SU-DHL-6 (cell line): ENCODE data around the gene RPS6KA3.
"Not testable (repeated sequence)": the region's sequence is repeated elsewhere in the genome, so short reads cannot be mapped to it uniquely, and the experiment has no call there.

Source experiments
- H2AFZ ChIP-seq: fragments of 200-600 bp; sonication (generic); 2 replicates; pipeline ENCODE4 v1.6.1; 2014; ENCODE audit warnings: low read depth, mild to moderate bottlenecking, moderate library complexity, mixed read lengths, antibody characterized with exemption, low read length; ENCODE audit not compliant: severe bottlenecking
- H3F3A ChIP-seq: fragments of 200-600 bp; shearing (Covaris generic); 2 replicates; pipeline ENCODE4 v1.6.0; 2016; ENCODE audit warnings: antibody characterized with exemption, mild to moderate bottlenecking; ENCODE audit not compliant: insufficient read depth
- H3K27ac ChIP-seq: fragments of 200-600 bp; sonication (generic); 2 replicates; pipeline ENCODE4 v1.5.1; 2016; ENCODE audit warnings: low read depth, mild to moderate bottlenecking, low read length, moderate library complexity, mixed read lengths
- H3K27me3 ChIP-seq: fragments of 200-600 bp; sonication (generic), shearing (Covaris generic); 2 replicates; pipeline ENCODE4 v1.6.0; 2014; ENCODE audit warnings: mild to moderate bottlenecking, low read length
- H3K36me3 ChIP-seq: fragments of 200-600 bp; sonication (generic); 2 replicates; pipeline ENCODE4 v1.6.1; 2014; ENCODE audit warnings: mild to moderate bottlenecking, low read length, mixed read lengths
- H3K4me2 ChIP-seq: fragments of 300-600, 200-600 bp; shearing (Covaris generic), sonication (generic); 2 replicates; pipeline ENCODE4 v1.6.0; 2014; ENCODE audit warnings: low read length, low read depth, mild to moderate bottlenecking; ENCODE audit not compliant: poor library complexity, severe bottlenecking
- H3K4me3 ChIP-seq: fragments of 200-600 bp; sonication (generic); 2 replicates; pipeline ENCODE4 v1.5.1; 2014; ENCODE audit warnings: antibody characterized with exemption, low read length, mild to moderate bottlenecking, mixed read lengths; ENCODE audit not compliant: insufficient read depth, poor library complexity, severe bottlenecking
- H3K79me2 ChIP-seq: fragments of 200-600 bp; sonication (generic); 2 replicates; pipeline ENCODE4 v1.6.1; 2014; ENCODE audit warnings: mild to moderate bottlenecking, low read length, moderate library complexity; ENCODE audit not compliant: insufficient read depth
- H3K9ac ChIP-seq: fragments of 200-600 bp; sonication (generic); 2 replicates; pipeline ENCODE4 v1.7.0; 2014; ENCODE audit warnings: mild to moderate bottlenecking, low read length
- H3K9me2 ChIP-seq: fragments of 200-600 bp; sonication (generic); replicated peaks from 2 replicates; pipeline ENCODE4 v1.6.1; 2014; ENCODE audit warnings: low read length; ENCODE audit not compliant: insufficient read depth
- H3K9me3 ChIP-seq: fragments of 200-600 bp; sonication (generic); 2 replicates; pipeline ENCODE4 v1.6.1; 2014; ENCODE audit warnings: low read length, mixed read lengths; ENCODE audit not compliant: insufficient read depth
- H4K20me1 ChIP-seq: fragments of 200-600 bp; sonication (generic); 2 replicates; pipeline ENCODE4 v1.6.1; 2014; ENCODE audit warnings: low read depth, mild to moderate bottlenecking, antibody characterized with exemption, low read length, moderate library complexity, mixed read lengths
- EZH2phosphoT487 ChIP-seq: fragments of 200-600 bp; sonication (generic), shearing (Covaris generic); conservative IDR thresholded peaks from 2 replicates; pipeline ENCODE4 v1.6.1; 2018; ENCODE audit warnings: mild to moderate bottlenecking, antibody characterized with exemption, low read length, moderate library complexity, mixed read lengths
- TF ChIP-seq, protein P1 (sequence below): fragments of 200-600 bp; sonication (generic); IDR thresholded peaks from one replicate; pipeline ENCODE4 v1.5.1; 2017; ENCODE audit warnings: antibody characterized with exemption, mild to moderate bottlenecking, low read length, moderate library complexity; ENCODE audit not compliant: insufficient read depth, poor library complexity, severe bottlenecking

RPS6KA3 gene

DNA sequence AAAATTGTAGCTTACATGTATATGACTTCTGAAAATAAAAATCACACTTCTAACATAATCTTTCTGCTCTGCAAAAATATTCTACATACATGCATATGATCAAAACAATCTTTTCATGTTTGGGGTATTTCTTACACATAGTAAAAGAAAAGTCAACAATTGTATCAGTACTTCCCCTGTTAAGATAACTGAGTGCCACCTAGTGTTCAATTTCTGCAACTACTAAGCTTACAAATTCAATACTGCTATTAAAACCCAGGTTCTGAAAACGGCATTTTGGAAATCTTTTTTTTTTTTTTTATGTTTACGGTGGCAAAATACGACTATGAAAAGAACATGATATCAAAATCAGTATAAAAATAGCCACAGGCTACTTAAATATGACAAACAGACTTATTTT, 139.3 kb downstream of the RPS6KA3 start:
- H3K4me2 ChIP-seq, H3K9me2 ChIP-seq, H3K79me2 ChIP-seq, H3K9ac ChIP-seq, H3K36me3 ChIP-seq, H3K27ac ChIP-seq, H4K20me1 ChIP-seq, H3K4me3 ChIP-seq, H3K27me3 ChIP-seq, H3K9me3 ChIP-seq, H2AFZ ChIP-seq: not testable (repeated sequence)
- peaks cover 13% of the 10 kb centered on the region for H3F3A ChIP-seq
- TF ChIP-seq, protein P1, sequence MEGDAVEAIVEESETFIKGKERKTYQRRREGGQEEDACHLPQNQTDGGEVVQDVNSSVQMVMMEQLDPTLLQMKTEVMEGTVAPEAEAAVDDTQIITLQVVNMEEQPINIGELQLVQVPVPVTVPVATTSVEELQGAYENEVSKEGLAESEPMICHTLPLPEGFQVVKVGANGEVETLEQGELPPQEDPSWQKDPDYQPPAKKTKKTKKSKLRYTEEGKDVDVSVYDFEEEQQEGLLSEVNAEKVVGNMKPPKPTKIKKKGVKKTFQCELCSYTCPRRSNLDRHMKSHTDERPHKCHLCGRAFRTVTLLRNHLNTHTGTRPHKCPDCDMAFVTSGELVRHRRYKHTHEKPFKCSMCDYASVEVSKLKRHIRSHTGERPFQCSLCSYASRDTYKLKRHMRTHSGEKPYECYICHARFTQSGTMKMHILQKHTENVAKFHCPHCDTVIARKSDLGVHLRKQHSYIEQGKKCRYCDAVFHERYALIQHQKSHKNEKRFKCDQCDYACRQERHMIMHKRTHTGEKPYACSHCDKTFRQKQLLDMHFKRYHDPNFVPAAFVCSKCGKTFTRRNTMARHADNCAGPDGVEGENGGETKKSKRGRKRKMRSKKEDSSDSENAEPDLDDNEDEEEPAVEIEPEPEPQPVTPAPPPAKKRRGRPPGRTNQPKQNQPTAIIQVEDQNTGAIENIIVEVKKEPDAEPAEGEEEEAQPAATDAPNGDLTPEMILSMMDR: peak; percentile 14

DNA sequence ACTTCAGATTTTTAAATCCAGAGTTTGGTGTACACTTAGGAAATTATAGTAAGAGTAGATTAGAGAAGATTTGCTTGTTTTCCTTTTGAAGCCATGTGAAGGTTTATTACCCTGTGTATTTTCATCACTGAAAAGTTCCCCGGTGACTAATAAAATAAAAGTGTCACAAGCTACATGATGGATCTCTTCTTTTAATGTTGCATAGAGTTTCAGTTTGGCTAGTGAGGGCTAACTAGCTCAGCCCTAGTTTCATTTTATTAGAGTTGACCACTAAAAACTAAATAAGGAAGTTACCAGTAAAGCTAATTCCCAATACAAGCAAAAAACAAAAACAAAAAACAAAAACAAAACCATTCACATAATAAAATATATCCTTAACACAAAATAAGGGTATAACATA, 139.9 kb downstream of the RPS6KA3 start:
- H3K4me2 ChIP-seq: peak overlapping the region; percentile 33
- not testable (repeated sequence) for H3K9me3 ChIP-seq, H3K27me3 ChIP-seq, H3K9me2 ChIP-seq, H3K79me2 ChIP-seq, H3K27ac ChIP-seq, H3K36me3 ChIP-seq, H3K4me3 ChIP-seq, H4K20me1 ChIP-seq, H2AFZ ChIP-seq, H3K9ac ChIP-seq
- H3F3A ChIP-seq: peaks cover 12% of the 10 kb centered on the region

DNA sequence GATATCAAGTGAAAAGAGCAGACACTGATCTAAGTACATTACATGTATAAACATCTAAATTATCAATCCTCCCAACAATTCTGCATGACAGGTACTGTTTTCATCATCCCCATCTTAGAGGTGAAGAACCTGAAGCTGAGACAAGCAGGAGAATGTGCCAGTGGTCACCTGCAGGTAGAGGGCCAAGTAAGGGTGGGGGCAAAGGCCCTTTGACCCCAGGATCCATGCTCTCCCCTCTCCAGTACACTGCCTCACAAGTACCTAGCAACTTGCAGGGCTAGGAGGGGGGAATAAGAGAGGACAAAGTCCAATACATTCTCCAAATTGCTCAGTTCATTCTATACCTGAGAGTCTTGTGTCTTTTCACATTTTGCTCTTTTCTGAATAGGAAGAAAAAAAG, 141.7 kb downstream of the RPS6KA3 start:
- TF ChIP-seq, protein P1: no peak
- TF ChIP-seq EZH2phosphoT487: no peak
- no peaks in the 10 kb centered on the region for H3K9me3 ChIP-seq
- H2AFZ ChIP-seq: no peak overlapping the region
- no peaks in the 10 kb centered on the region for H3K79me2 ChIP-seq
- H3K9ac ChIP-seq: no peak overlapping the region
- no peak overlapping the region for H3K27ac ChIP-seq
- peaks cover 12% of the 10 kb centered on the region for H3F3A ChIP-seq
- H4K20me1 ChIP-seq: no peaks in the 10 kb centered on the region
- no peak overlapping the region for H3K4me3 ChIP-seq
- no peak overlapping the region for H3K4me2 ChIP-seq
- H3K27me3 ChIP-seq: no peaks in the 10 kb centered on the region
- H3K9me2 ChIP-seq: no peaks in the 10 kb centered on the region
- peaks cover 3% of the 10 kb centered on the region; the same call in 1 of the 2 replicates for H3K36me3 ChIP-seq

DNA sequence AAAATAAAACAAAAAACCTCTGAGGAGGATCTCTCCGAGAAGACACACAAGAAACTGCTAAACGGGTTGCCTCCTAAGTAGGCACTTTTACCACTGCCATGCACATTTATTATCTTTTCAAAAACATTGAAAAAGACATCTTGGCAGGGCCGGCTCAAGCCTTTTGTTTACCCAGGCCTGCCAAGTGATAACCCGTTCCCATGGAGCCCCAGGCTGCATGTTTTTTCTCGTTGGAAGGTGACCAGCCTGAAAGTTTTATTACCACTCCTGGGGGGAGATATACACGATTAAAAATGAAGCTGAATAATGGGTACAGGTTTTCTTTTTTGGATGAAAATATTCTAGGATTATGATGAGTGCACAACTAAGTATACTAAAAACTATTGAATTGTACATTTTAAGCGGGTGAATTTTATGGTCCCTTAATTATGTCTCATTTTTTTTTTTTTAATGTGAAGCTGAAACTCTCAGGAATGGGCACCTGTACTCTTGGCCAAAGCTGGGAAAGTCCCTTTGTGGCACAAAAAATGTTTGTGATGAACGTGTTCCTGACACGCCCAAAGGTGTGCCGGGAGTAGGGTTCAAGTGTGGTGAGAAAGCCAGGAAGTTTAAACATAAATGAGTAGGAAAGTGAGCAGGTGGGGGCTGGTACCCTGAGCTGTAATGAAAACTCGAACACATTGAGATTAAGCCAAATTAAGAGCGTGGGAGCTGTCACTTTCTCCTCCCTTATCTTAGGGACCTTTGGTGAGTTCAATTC, 148.5 kb downstream of the RPS6KA3 start:
- Histone ChIP-seq H3K9me3 (no peaks in the 10 kb centered on the region), H3K79me2 (no peaks in the 10 kb centered on the region), H3F3A (no peaks in the 10 kb centered on the region), H3K4me3 (no peak overlapping the region), H3K27me3 (no peaks in the 10 kb centered on the region), H3K36me3 (no peaks in the 10 kb centered on the region), H4K20me1 (no peaks in the 10 kb centered on the region), H3K4me2 (no peak overlapping the region), H3K9me2 (no peaks in the 10 kb centered on the region), H2AFZ (no peak overlapping the region), H3K27ac (no peak overlapping the region), H3K9ac (no peak overlapping the region)
- TF ChIP-seq, protein P1: no peak
- TF ChIP-seq EZH2phosphoT487: no peak
